ENCODE data around the gene CAMK2B.

Gene CAMK2B

DNA sequence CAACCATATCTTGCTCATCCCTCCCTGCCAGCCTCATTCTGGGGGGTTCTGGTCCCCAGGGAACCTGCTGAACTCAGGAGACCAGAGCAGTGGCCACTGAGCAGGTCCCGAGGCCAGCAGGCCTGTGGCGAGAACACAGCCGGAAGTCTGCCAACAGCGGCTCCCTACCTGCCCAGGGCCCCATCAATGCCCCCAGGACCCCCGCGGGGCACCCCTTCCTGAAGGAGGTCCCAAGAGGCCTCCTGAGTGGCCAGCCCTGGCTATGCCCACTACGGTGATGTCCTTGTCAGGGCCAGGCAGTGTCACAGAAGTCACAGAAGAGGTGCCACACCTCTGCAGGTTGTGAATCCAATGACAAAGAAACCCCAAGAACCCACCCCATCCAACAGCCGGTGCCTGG lies 58.9 kb downstream of the CAMK2B start:
- DNase-seq (no peak), ATAC-seq (replicated peaks) (no peak)
- no peaks in the 10 kb centered on the region for H3K9me3 Mint-ChIP-seq
- no peaks in the 10 kb centered on the region for H3K4me1 Mint-ChIP-seq (ENCODE audit: low read depth in 2 of 2)
- no peaks in the 10 kb centered on the region for H3K36me3 Mint-ChIP-seq (ENCODE audit: insufficient read depth)
- H3K27me3 Mint-ChIP-seq, result peaks cover 0 to 51% of the 10 kb centered on the region in 2 donors
- no peak overlapping the region for H3K27ac Mint-ChIP-seq
- H3K4me3 Mint-ChIP-seq, result no peak overlapping the region

DNA sequence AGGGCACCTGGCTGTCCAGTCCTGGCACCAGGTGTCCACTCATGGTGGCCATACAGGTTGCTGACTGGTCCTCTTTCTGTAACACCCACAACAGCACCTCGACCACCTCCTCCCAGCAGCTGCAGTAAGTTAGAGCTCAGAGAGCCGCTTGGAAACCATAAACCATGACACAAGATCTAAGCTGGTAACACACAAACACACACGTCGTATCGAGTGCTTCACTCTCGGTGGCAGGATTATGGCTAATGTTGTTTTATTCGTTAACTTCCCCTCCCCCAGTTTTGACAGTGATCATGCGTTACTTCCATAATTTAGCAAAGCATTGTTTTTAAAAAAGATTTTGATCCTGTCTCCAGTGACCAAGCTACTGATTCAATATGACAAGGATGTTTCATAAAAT lies 59.7 kb downstream of the CAMK2B start:
- Mint-ChIP-seq H3K36me3 (ENCODE audit: insufficient read depth) (no peaks in the 10 kb centered on the region), H3K4me3 (no peak overlapping the region)

GRCh38 chr7:44264221-44264931 lies 61.0 kb downstream of the CAMK2B start:
- Mint-ChIP-seq H3K27me3 (peaks cover 0 to 51% of the 10 kb centered on the region in 2 donors), H3K4me1 (ENCODE audit: low read depth in 2 of 2) (peaks cover 0 to 2% of the 10 kb centered on the region in 2 donors), H3K27ac (no peak overlapping the region), H3K9me3 (no peaks in the 10 kb centered on the region), H3K4me3 (no peak overlapping the region), H3K36me3 (ENCODE audit: insufficient read depth) (no peaks in the 10 kb centered on the region)
- DNase-seq (no peak), ATAC-seq (replicated peaks) (no peak)

More for the DNA sequence above, 59.7 kb downstream of the CAMK2B start:
- DNase-seq, result no peak
- no peaks in the 10 kb centered on the region for H3K9me3 Mint-ChIP-seq
- peaks cover 0 to 51% of the 10 kb centered on the region in 2 donors for H3K27me3 Mint-ChIP-seq
- no peak overlapping the region for H3K27ac Mint-ChIP-seq
- no peaks in the 10 kb centered on the region for H3K4me1 Mint-ChIP-seq (ENCODE audit: low read depth in 2 of 2)
- ATAC-seq (replicated peaks), result no peak

DNA sequence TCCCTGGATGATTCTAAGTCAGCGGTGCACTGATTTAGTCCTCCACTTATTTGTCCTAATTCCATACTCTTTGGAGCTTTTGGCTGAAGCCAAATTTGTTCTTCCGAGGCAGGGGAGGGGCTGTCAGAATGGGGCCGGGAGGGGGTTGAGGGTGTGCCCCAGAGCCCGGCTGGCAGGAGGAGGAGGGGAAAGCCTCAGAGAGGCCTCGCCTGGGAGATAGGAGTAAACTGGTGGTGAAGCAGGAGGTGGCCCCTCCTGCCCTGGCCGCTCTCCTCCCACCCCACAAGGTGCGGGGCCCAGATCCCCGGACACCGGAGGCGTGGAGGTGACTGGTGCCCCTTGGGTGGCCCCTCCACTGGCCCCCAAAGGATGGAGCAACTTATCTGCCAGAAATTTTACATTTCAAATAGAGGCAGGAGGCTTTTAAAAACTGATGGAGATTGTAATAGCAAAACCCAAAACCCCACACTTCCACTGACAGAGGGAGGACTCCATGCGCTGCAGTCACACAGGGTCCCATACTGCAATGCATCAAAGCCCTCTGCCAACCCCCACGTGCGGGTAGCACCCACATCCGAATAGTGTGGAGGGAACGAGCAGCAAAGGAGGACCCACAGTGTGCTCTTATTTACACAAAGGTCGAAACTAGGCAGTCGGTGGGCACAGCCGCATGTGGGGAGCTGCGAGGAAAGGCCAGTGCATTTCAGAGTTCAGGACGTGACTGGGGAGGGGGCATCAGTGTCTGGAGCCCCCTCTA lies 61.9 kb downstream of the CAMK2B start:
- DNase-seq (no peak), ATAC-seq (replicated peaks) (no peak)
- no peak overlapping the region for H3K27ac Mint-ChIP-seq
- H3K9me3 Mint-ChIP-seq, result no peaks in the 10 kb centered on the region
- H3K36me3 Mint-ChIP-seq (ENCODE audit: insufficient read depth), result no peaks in the 10 kb centered on the region
- H3K27me3 Mint-ChIP-seq, result peaks cover 0 to 45% of the 10 kb centered on the region in 2 donors
- peaks cover 1 to 3% of the 10 kb centered on the region in 2 donors for H3K4me1 Mint-ChIP-seq (ENCODE audit: low read depth in 2 of 2)
- no peak overlapping the region for H3K4me3 Mint-ChIP-seq

DNA sequence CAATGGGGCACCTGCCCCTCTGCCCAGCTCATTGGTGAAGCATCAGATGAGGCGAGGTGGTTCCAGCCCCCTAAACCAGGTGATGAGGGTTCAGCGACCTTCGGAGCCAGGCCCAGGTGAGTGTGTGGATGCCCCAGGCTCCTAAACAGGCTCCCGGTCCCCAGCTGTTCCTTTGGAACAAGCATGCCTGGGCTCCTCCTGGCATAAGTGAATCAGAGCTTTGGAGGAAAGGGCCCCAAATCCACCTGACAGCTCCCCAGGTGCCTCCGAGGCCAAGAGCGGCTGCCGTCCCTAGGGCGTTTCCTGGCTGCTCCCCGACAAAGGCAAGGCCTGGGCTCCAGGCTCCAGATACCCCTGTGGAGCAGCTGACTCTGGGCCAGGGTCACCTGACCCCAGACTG lies 63.4 kb downstream of the CAMK2B start:
- H3K9me3 Mint-ChIP-seq, result no peaks in the 10 kb centered on the region
- no peak for ATAC-seq (replicated peaks)
- H3K4me1 Mint-ChIP-seq (ENCODE audit: low read depth in 2 of 2), result peaks cover 14 to 16% of the 10 kb centered on the region in 2 donors
- H3K4me3 Mint-ChIP-seq, result no peak overlapping the region
- no peak for DNase-seq
- peaks cover 0 to 32% of the 10 kb centered on the region in 2 donors for H3K27me3 Mint-ChIP-seq
- H3K36me3 Mint-ChIP-seq (ENCODE audit: insufficient read depth), result no peaks in the 10 kb centered on the region
- H3K27ac Mint-ChIP-seq, result no peak overlapping the region

- Mint-ChIP-seq H3K4me1 (ENCODE audit: low read depth in 2 of 2) (peaks cover 14 to 16% of the 10 kb centered on the region in 2 donors), H3K27ac (no peak overlapping the region), H3K36me3 (ENCODE audit: insufficient read depth) (no peaks in the 10 kb centered on the region), H3K4me3 (no peak overlapping the region), H3K27me3 (peaks cover 0 to 31% of the 10 kb centered on the region in 2 donors), H3K9me3 (no peaks in the 10 kb centered on the region)
- ATAC-seq (replicated peaks), result no peak
- no peak for DNase-seq
Observed at GRCh38 chr7:44261240-44261639, 64.2 kb downstream of the CAMK2B start.

DNA sequence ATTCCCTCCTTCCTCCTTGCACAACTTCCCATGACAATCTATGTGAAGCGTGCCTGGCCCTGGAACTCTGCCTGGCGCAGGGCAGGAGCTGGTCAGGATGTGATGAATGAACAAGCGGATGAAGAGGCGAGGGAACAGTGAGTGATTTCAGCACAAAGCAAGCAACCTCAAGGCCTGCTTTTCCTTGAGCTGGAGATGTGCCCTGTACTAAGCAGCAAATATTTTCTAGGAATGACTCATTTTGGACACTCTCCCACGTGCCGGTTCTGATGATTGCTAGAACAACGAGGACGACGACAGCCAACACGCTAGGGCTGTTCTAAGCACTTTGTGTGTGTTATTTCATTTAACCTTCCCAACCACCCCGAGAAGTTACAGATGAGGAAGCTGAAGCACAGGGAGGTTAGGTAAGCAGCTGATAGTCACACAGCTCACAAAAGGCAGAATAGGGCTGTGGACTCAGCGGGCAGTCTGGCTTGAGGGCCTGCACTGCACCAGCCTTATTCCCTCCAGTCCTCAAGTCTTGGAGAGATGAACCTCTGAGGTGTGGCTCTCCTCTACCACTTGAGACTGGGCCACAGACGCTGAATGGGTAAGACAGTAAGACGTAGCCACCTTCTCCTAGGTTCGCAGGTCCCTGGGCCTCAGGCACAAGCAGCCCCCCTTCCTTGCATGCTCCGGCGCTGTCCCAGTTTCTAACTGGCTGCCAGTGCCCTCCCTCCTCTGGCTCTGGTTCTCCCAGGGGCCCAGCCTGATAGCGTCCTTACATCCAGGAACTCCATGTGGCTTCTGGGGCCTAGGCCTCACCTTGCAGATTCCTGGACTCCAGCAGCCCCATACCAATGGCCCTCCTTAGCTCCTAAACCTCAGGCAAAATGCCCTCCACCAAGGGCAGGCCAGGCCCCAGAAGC lies 65.6 kb downstream of the CAMK2B start:
- H3K27ac Mint-ChIP-seq, result peak overlapping the region; percentile 56 to 83

GRCh38 chr7:44258865-44259546 lies 66.4 kb downstream of the CAMK2B start:
- H3K27ac Mint-ChIP-seq, result peak overlapping the region; percentile 56 to 90
- H3K4me1 Mint-ChIP-seq (ENCODE audit: low read depth in 2 of 2), result peaks cover 14 to 17% of the 10 kb centered on the region in 2 donors
- H3K4me3 Mint-ChIP-seq, result peak overlapping the region in 1 of 2 donors; percentile 30

More for the DNA sequence above, 65.6 kb downstream of the CAMK2B start:
- Mint-ChIP-seq H3K9me3 (no peaks in the 10 kb centered on the region), H3K4me3 (no peak overlapping the region), H3K27me3 (peaks cover 0 to 25% of the 10 kb centered on the region in 2 donors), H3K4me1 (ENCODE audit: low read depth in 2 of 2) (peaks cover 14 to 16% of the 10 kb centered on the region in 2 donors), H3K36me3 (ENCODE audit: insufficient read depth) (peaks cover 2% of the 10 kb centered on the region)
- no peak for ATAC-seq (replicated peaks)
- DNase-seq, result no peak

DNA sequence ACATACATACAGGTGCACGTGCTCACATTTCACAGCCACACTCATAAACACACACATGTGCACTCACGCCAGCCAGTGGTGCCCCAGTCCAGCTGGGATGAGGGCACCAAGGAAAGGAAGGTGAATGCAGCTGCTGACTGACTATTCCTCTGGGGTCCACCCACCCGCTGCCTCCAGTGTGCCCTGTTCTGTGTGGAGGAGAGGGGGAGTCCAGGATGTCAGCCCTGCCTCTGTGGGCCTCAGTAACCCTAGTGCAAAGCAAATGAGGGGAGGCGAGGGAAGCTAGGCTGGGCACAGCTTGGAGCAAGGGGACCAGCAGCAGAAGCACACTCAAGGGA lies 67.0 kb downstream of the CAMK2B start:
- ATAC-seq (replicated peaks) (no peak), DNase-seq (no peak)
- Mint-ChIP-seq H3K27ac (peak overlapping the region; percentile 90 to 93), H3K4me3 (peak overlapping the region; percentile 30 to 61), H3K27me3 (peaks cover 0 to 13% of the 10 kb centered on the region in 2 donors), H3K36me3 (ENCODE audit: insufficient read depth) (peaks cover 10% of the 10 kb centered on the region), H3K4me1 (ENCODE audit: low read depth in 2 of 2) (peaks cover 14 to 17% of the 10 kb centered on the region in 2 donors), H3K9me3 (no peaks in the 10 kb centered on the region)

More at GRCh38 chr7:44258865-44259546, 66.4 kb downstream of the CAMK2B start:
- ATAC-seq (replicated peaks) (no peak), DNase-seq (no peak)
- H3K27me3 Mint-ChIP-seq, result peaks cover 0 to 19% of the 10 kb centered on the region in 2 donors
- H3K36me3 Mint-ChIP-seq (ENCODE audit: insufficient read depth), result peaks cover 9% of the 10 kb centered on the region
- no peaks in the 10 kb centered on the region for H3K9me3 Mint-ChIP-seq

GRCh38 chr7:44257618-44258422 lies 67.6 kb downstream of the CAMK2B start:
- H3K27me3 Mint-ChIP-seq, result peaks cover 0 to 7% of the 10 kb centered on the region in 2 donors
- peaks cover 10% of the 10 kb centered on the region for H3K36me3 Mint-ChIP-seq (ENCODE audit: insufficient read depth)
- DNase-seq (peak; percentile 40 to 44 (median 43)), ATAC-seq (replicated peaks) (peak; percentile 92)
- H3K4me3 Mint-ChIP-seq, result peak overlapping the region; percentile 30 to 61
- H3K9me3 Mint-ChIP-seq, result no peaks in the 10 kb centered on the region
- peaks cover 14 to 17% of the 10 kb centered on the region in 2 donors for H3K4me1 Mint-ChIP-seq (ENCODE audit: low read depth in 2 of 2)
- peak overlapping the region; percentile 90 to 93 for H3K27ac Mint-ChIP-seq

DNA sequence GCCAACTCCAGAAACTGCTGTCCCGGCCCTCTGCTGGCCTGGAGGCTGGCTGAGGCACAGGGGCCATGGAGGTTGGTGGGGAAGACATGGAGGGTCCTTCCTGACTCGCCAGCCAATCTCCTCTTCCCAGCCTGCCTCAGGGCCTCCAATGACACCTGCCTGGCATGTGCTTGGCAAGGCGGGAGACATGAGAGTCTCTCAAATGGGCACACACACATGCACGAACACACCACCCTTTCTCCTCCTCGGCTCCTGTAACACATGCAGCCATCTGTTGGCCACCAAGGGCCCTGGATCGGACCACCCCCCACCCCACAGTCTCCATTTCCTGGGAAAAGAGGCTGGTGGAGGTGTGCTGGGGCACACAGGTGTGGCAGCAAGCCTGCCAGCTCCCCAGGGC lies 68.2 kb downstream of the CAMK2B start:
- Mint-ChIP-seq H3K9me3 (no peaks in the 10 kb centered on the region), H3K4me1 (ENCODE audit: low read depth in 2 of 2) (peaks cover 14 to 17% of the 10 kb centered on the region in 2 donors), H3K27ac (peak overlapping the region; percentile 90 to 93), H3K4me3 (peak overlapping the region in 1 of 2 donors; percentile 30), H3K36me3 (ENCODE audit: insufficient read depth) (peaks cover 10% of the 10 kb centered on the region), H3K27me3 (peaks cover 0 to under 1% of the 10 kb centered on the region in 2 donors)
- no peak for DNase-seq
- no peak for ATAC-seq (replicated peaks)

DNA sequence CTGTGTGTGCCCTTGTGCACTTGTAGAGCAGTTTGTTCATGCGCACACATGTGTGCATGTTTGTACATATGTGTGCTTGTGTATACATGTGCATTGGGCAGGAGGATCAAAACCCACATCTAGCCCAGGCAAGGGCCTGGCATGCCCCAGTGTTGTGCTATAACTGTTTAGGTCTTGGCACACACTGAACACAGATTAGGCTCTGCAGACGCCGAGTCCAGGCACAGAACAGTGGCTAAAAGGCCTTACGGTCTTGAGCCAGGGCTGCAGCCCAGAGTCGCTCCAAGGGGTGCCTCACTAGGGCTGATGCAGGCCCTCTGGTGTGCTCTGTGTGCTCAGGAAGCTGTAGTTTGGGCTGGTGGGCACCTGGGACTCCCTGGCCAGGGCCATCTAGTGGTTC lies 68.9 kb downstream of the CAMK2B start:
- Mint-ChIP-seq H3K27ac (peak overlapping the region; percentile 15 to 84), H3K27me3 (no peaks in the 10 kb centered on the region)
- no peak for ATAC-seq (replicated peaks)

More for the DNA sequence above, 68.9 kb downstream of the CAMK2B start:
- no peaks in the 10 kb centered on the region for H3K9me3 Mint-ChIP-seq
- H3K4me1 Mint-ChIP-seq (ENCODE audit: low read depth in 2 of 2), result peaks cover 14 to 17% of the 10 kb centered on the region in 2 donors
- H3K4me3 Mint-ChIP-seq, result no peak overlapping the region
- peaks cover 10% of the 10 kb centered on the region for H3K36me3 Mint-ChIP-seq (ENCODE audit: insufficient read depth)
- DNase-seq, result no peak
